ENCODE measurements around the gene TDRD3.

The TDRD3 gene

DNA sequence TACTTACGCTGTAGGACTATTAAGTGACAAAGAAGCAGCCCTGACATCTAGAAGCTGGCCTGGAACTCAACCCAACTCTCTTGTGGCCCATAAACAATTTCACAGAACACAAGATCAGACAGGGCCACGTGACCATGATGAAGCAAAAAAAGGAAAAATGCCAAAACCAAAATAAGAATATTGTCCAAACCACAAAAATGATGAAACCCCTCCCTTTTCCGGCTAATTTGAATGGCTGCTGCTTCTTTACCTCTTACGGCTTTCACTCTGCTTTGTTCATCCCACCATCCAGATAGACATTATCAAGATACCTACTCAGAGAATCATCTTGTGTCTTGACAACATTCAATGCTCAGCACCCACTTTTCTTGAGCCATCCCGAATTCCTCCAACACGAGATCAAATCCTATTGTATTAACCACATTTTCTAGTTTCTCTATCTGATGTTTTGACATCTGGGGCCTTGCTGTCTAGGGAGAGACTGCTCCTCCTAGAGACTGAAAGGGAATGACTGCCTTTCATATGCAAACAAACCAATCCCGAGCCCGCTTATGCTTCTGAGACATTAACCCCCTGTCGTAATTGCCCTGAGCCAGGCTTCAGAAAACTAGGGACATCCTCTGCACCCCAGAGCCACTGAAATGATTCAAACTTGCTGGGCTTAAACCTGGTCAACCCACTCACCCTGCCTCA is 186.3 kb downstream of the TDRD3 start:
- no peak for DNase-seq

DNA sequence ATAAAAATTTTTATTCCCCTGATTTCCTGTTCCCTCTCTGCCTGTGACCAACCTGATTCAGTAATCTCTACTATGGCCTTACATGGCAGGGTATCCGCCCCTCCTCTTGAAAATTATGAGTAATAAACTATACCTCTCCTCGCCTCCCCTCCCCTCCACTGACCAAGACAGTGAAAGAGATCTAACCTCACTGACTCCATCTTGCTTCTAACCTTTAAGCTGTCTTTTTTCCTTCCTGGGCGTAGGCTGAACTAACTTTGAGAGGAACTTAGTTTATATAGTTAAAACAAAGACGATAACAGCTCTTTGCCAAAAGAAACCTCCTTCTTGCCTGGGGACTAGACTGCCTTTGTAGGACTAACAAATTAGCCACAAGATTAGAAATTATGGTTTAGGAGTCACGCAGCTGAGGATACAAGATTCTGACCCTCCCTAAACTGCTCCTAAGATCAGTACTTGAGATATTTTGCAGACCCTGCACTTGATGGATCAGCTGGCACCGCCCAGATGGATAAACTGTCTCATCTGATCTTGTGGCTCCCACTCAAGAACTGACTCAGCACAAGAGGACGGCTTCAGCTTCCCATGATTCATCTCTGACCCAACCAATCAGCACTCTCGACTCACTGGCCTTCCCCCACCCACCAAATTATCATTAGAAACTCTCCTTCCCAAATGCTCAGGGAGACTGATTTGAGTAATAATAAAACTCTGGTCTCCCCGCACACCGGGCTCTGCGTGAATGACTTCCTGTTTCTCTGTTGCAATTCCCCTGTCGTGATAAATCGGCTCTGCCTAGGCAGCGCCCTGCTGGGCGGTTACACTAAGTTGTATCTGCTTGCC is 187.1 kb downstream of the TDRD3 start:
- no peak for DNase-seq

- DNase-seq, result no peak
Observed at GRCh38 chr13:60584976-60585375, 188.0 kb downstream of the TDRD3 start.

GRCh38 chr13:60590800-60591747 is 194.1 kb downstream of the TDRD3 start:
- DNase-seq, result no peak

DNA sequence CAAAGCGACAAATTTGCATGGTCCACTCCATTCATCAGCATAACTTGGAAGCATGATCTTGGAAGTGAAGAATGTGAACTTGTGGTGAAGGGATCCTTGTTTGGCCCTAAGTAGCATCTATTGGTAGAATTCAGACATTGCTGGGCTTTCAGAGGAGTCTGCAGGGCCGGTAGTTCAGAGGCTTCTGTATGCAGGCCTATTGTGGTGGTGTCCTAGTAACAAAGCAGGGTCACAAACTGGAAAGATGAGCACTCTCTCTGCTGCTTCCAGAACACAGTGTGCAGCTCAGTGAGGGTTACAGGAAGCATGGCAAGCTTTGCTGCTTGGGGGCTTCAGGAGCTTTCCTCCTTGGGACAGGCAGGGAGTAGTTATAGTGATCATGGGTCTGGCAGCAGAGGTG is 206.0 kb downstream of the TDRD3 start:
- DNase-seq, result no peak

- no peak for DNase-seq
Observed at GRCh38 chr13:60604058-60604457, 207.0 kb downstream of the TDRD3 start.

GRCh38 chr13:60608954-60609353 is 211.9 kb downstream of the TDRD3 start:
- no peak for DNase-seq

DNA sequence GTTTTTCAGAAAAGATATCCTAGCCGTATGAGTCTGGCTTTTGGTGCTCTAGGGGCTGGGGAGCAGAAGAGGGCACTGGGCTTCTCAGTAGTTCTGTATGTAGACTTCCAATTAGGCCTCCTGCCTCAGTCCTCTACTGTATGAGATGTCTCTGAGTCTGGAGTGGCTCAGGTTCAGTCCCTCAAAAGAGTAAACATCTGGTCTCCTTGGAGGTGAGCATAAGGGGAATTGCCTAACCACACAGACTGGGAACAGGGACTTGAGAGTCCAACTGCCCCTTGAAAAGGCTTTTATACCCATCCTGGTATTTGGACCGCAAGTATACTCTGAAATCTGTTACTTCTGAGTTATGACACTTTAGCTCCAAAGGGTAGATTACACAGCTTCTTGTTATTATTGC is 214.5 kb downstream of the TDRD3 start:
- no peak for DNase-seq

DNA sequence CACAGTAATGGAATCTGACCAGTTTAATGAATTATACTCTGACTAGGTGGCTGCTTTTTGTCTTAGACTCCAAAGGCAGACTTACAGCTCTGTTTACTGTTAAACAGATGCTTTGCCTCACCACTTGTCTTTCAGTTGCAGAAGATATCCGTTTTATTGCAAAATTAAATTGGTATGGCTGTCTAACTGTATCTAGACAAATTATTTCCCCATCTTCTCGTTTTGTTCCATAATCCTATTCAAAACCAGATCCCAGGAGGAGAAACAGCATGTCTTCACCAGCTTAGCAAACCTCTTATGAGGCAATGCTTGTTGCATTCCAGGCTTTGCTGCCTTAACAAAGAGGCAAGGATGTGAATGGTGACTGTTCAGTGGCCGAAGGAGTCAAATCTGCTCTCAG is 215.6 kb downstream of the TDRD3 start:
- no peak for DNase-seq

GRCh38 chr13:60613080-60613479 is 216.1 kb downstream of the TDRD3 start:
- no peak for DNase-seq

GRCh38 chr13:60617991-60618733 is 221.1 kb downstream of the TDRD3 start:
- no peak for DNase-seq

GRCh38 chr13:60619461-60619860 is 222.4 kb downstream of the TDRD3 start:
- DNase-seq, result no peak

- no peak for DNase-seq
Observed at GRCh38 chr13:60620611-60621395, 223.8 kb downstream of the TDRD3 start.

GRCh38 chr13:60623151-60623550 is 226.1 kb downstream of the TDRD3 start:
- DNase-seq, result no peak
